GM18951 (cell line): ENCODE data around the gene LRR1.
"Not testable (repeated sequence)": the region's sequence is repeated elsewhere in the genome, so short reads cannot be mapped to it uniquely, and the experiment has no call there.

ENCODE experiments used
- POLR2A ChIP-seq: IDR thresholded peaks from 4 replicates; pipeline ENCODE4 v1.6.1; 2011; ENCODE audit warnings: mild to moderate bottlenecking; ENCODE audit not compliant: insufficient read length, insufficient read depth; ENCODE audit errors: extremely low read depth
- in situ Hi-C: fragments of 300-500 bp; cut with MboI; formaldehyde crosslinking; loops from one replicate; pipeline ENCODE4 v1.12.0; 2022; ENCODE audit warnings: low sequenced_read_pairs, mixed read lengths, inconsistent platforms; ENCODE audit not compliant: unreplicated experiment

LRR1 gene

DNA sequence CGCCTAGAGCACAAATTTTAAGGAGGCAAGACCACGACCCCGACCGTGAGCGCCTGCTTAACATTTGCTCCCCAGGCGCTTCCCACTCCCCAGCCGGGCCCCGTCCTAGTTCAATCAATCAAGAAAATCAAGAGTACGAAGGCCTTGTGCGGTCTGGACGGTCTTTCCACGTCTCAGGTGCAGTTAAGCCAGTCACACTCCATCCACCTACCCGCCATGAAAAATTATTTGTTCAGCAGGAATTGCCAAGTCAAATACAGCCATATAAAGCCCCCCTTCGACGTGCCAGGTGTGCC, 603 bp upstream of the LRR1 start:
- in situ Hi-C loops: no loop called here
- no peak for TF ChIP-seq POLR2A

DNA sequence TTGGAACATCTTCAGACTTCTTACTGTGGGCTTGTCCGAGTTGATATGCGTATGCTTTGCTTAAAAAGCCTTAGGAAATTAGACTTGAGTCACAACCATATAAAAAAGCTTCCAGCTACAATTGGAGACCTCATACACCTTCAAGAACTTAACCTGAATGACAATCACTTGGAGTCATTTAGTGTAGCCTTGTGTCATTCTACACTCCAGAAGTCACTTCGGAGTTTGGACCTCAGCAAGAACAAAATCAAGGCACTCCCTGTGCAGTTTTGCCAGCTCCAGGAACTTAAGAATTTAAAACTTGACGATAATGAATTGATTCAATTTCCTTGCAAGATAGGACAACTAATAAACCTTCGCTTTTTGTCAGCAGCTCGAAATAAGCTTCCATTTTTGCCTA, 8.8 kb downstream of the LRR1 start:
- no peak for TF ChIP-seq POLR2A
- in situ Hi-C loops: no loop called here

DNA sequence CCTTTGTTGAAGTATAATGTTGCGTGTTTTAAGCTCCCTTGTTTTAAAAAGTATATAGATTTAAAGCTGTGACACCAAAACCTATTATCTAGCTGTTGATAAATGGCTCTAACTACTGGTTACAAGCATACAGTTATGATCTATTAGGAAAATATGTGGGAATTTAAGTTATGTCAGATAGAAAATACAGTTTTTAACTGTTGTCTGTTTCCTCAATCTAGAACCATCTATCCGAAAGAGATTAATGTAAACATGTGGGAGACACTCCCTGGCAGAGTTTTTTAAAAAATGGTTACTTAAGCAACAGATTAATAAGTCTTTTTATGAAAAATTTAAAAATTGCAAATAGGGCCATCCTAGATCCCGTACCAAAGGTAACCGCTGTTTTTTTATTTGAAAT, 13.5 kb downstream of the LRR1 start:
- no peak for TF ChIP-seq POLR2A
- in situ Hi-C loops: no loop called here

- in situ Hi-C loops: no loop called here
- no peak for TF ChIP-seq POLR2A
These were observed 13.9 kb downstream of the LRR1 start for GRCh38 chr14:49612671-49613070.

DNA sequence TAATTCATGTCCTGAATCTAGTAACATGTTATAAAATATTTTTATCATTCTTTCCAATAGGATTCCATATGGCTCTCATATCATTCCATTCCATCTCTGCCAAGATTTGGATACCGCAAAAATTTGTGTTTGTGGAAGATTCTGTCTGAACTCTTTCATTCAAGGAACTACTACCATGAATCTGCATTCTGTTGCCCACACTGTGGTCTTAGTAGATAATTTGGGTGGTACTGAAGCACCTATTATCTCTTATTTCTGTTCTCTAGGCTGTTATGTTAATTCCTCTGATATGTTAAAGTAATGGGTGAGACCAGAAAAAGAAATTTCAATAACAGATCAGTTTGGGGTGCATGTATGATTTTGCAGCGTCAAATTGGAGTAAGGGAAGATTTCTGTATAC, 15.5 kb downstream of the LRR1 start:
- in situ Hi-C loops: no loop called here
- no peak for TF ChIP-seq POLR2A

DNA sequence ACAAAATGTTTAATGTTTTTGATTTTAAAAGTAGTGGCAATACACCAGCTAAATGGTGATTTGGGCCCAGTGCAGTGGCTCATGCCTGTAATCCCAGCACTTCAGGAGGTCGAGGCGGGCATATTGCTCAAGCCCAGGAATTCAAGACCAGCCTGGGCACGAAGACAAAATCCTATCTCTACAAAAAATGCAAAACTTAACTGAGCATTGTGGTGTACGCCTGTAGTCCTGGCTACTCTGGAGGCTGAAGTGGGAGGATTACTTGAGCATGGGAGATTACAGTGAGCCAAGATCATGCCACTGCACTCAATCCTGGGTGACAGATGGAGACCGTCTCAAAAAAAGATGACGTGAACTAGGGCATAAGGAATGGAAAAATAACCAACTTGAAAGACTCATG, 17.0 kb downstream of the LRR1 start:
- in situ Hi-C loops: no loop called here

DNA sequence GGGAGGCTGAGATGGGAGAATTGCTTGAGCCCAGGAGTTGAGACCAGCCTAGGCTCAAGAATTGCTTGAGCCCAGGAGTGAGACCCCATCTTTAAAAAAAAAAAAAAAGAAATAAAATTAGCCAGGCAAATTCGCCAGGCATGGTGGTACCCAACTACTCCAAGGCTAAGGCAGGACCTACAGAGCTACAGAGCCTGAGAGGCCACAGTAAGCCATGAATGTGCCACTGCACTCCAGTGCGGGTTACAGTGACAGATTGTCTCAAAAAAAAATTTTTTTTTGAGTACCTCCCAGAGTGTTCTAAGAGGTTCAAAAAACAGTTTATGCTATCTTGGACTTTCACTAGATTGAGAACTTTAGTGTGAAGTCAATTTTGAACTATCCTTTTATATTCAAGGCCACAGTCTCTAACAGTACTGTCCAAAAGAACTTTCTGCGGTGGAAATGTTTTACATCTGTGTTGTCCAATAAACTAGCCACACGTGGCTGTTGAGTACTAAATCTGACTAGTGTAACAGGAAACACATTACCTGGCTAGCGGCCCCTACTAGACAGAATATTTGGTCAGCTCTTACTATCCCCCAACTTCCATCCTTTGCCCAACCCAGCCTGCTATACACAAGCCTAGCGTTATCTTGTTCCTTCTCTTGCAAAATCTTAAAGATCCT, 19.2 kb downstream of the LRR1 start:
- in situ Hi-C loops: no loop called here

More for the DNA sequence above, 17.0 kb downstream of the LRR1 start:
- TF ChIP-seq POLR2A: no peak

DNA sequence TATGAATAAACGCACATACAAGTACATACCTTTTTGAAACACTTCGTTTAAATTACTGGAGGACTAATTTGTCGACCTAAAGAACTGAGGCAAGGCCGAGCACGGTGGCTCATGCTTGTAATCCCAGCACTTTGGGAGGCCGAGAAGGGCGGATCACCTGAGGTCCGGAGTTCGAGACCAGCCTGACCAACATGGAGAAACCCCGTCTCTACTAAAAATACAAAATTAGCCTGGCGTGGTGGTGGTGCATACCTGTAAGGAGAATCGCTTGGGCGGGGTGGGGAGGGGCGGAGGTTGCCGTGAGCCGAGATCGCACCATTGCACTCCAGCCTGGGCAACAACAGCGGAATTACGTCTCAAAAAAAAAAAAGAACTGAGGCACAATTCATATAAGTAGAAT, 20.5 kb downstream of the LRR1 start:
- in situ Hi-C loops: not testable (repeated sequence)

More for the DNA sequence above, 19.2 kb downstream of the LRR1 start:
- no peak for TF ChIP-seq POLR2A

DNA sequence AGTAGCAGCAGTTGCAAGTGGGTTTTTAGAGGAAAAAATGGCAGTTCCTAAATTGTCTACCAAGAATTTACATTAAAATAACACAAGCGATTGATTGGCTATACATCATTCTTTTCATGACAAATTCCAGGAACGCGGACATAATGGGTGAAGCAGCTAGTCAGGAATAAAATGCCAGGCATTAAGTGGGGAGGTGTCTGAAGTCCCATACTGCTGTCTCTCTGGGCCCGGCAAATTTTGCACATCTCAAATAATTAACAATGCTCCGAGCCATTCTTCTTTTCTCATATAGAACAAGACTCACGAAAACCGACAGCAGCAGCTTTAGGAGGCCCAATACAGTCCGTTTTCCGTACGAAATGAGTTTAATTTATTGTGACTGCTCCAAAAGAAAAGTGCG, 21.0 kb downstream of the LRR1 start:
- no peak for TF ChIP-seq POLR2A
- in situ Hi-C loops: no loop called here

GRCh38 chr14:49620182-49621113, 21.7 kb downstream of the LRR1 start, which contains the start of the genes MGAT2 and RPL36AL:
TSS of gene MGAT2 (plus strand) at chr14:49620799. CDS start at chr14:49621269, 470 bp downstream.
TSS of gene RPL36AL (minus strand) at chr14:49620626. CDS start at chr14:49619104, 1,522 bp downstream.
- in situ Hi-C loops: no loop called here
- TF ChIP-seq POLR2A: peak; percentile 98

GRCh38 chr14:49621114-49621881, 22.6 kb downstream of the LRR1 start:
- in situ Hi-C loops: no loop called here
- TF ChIP-seq POLR2A: no peak

DNA sequence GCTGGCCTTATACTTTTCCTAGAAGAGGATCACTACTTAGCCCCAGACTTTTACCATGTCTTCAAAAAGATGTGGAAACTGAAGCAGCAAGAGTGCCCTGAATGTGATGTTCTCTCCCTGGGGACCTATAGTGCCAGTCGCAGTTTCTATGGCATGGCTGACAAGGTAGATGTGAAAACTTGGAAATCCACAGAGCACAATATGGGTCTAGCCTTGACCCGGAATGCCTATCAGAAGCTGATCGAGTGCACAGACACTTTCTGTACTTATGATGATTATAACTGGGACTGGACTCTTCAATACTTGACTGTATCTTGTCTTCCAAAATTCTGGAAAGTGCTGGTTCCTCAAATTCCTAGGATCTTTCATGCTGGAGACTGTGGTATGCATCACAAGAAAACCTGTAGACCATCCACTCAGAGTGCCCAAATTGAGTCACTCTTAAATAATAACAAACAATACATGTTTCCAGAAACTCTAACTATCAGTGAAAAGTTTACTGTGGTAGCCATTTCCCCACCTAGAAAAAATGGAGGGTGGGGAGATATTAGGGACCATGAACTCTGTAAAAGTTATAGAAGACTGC, 23.4 kb downstream of the LRR1 start:
- no peak for TF ChIP-seq POLR2A
- in situ Hi-C loops: no loop called here

- no peak for TF ChIP-seq POLR2A
- in situ Hi-C loops: no loop called here
These were observed 24.6 kb downstream of the LRR1 start for GRCh38 chr14:49623387-49623786.
